MM.1S (cell line): ENCODE results near the gene RPL35.

Source experiments
- DNase-seq: peaks from one replicate; pipeline ENCODE4 v3.0.0-alpha.2; 2015
- H2AFZ ChIP-seq: fragments of 300-600 bp; sonication (generic); 2 replicates; pipeline ENCODE4 v1.6.0; 2016; ENCODE audit warnings: antibody characterized with exemption, low read length
- H3F3A ChIP-seq: fragments of 300-600 bp; sonication (generic); 2 replicates; pipeline ENCODE4 v1.6.1; 2016; ENCODE audit warnings: mild to moderate bottlenecking, antibody characterized with exemption, low read length, moderate library complexity, mixed read lengths; ENCODE audit not compliant: insufficient read depth
- H3K27ac ChIP-seq: fragments of 300-600 bp; sonication (generic); 2 replicates; pipeline ENCODE4 v1.5.1; 2016; ENCODE audit warnings: mild to moderate bottlenecking, low read length
- H3K27me3 ChIP-seq: fragments of 300-600 bp; sonication (generic); replicated peaks from 2 replicates; pipeline ENCODE4 v1.6.0; 2016; ENCODE audit warnings: low read length; ENCODE audit not compliant: insufficient read depth
- H3K36me3 ChIP-seq: fragments of 300-600 bp; sonication (generic); replicated peaks from 2 replicates; pipeline ENCODE4 v1.6.1; 2016; ENCODE audit warnings: mild to moderate bottlenecking, low read length, mixed read lengths; ENCODE audit not compliant: insufficient read depth
- H3K4me1 ChIP-seq: fragments of 300-600 bp; sonication (generic); 2 replicates; pipeline ENCODE4 v1.6.1; 2016; ENCODE audit warnings: low read length, mixed read lengths
- H3K4me2 ChIP-seq: fragments of 300-600 bp; sonication (generic); 2 replicates; pipeline ENCODE4 v1.6.0; 2016; ENCODE audit warnings: low read depth, low read length
- H3K4me3 ChIP-seq: fragments of 300-600 bp; sonication (generic); 2 replicates; pipeline ENCODE4 v1.5.1; 2016; ENCODE audit warnings: low read length, mixed read lengths
- H3K79me2 ChIP-seq: fragments of 300-600 bp; sonication (generic); 2 replicates; pipeline ENCODE4 v1.6.1; 2016; ENCODE audit warnings: mixed run types, low read length, mixed read lengths
- H3K9ac ChIP-seq: fragments of 300-600 bp; sonication (generic); 2 replicates; pipeline ENCODE4 v1.6.1; 2016; ENCODE audit warnings: low read length, mixed read lengths
- H3K9me2 ChIP-seq: fragments of 300-600 bp; sonication (generic); replicated peaks from 2 replicates; pipeline ENCODE4 v1.6.1; 2016; ENCODE audit warnings: mild to moderate bottlenecking, low read length, mixed read lengths; ENCODE audit not compliant: insufficient read depth
- H3K9me3 ChIP-seq: fragments of 300-600 bp; sonication (generic); replicated peaks from 2 replicates; pipeline ENCODE4 v1.6.1; 2016; ENCODE audit warnings: mild to moderate bottlenecking, low read length, mixed read lengths; ENCODE audit not compliant: insufficient read depth
- H4K20me1 ChIP-seq: fragments of 300-600 bp; sonication (generic); 2 replicates; pipeline ENCODE4 v1.6.1; 2016; ENCODE audit warnings: mild to moderate bottlenecking, low read length, moderate library complexity, mixed read lengths; ENCODE audit not compliant: insufficient read depth
- EZH2 ChIP-seq: fragments of 300-600 bp; sonication (generic); optimal IDR thresholded peaks from 2 replicates; pipeline ENCODE3; 2017; ENCODE audit warnings: low read depth, mild to moderate bottlenecking, antibody characterized with exemption, low read length, mixed read lengths
- EZH2phosphoT487 ChIP-seq: fragments of 300-600 bp; sonication (generic); IDR thresholded peaks from 2 replicates; pipeline ENCODE4 v1.6.1; 2018; ENCODE audit warnings: antibody characterized with exemption, low read length
- TF ChIP-seq, protein P1 (sequence below): fragments of 300-600 bp; sonication (generic); IDR thresholded peaks from 2 replicates; pipeline ENCODE4 v1.5.1; 2016; ENCODE audit warnings: antibody characterized with exemption, low read length, mixed read lengths

Gene RPL35

DNA sequence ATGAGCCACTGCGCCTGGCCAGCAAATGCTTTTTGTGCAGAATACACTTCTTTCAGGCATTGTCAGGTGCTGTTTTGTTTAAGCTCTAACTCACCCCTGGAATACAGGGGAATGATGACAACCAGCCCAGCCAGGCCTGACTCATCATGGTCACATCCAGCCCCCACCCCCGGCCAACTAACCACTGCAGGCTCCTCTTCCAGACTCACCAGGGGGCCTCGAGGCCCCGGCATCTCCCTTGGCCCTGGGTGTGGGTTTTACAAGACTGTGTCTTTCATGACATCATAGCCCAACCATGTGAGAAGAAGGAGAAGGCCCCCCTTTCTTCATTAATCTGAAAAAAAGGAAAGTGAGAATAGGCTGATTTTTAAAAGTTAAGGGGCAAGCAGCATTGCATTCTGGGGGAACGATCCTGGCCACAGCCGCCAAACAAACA lies 49.3 kb downstream of the RPL35 start:
- DNase-seq = no peak
- no peak overlapping the region for H3K9ac ChIP-seq

DNA sequence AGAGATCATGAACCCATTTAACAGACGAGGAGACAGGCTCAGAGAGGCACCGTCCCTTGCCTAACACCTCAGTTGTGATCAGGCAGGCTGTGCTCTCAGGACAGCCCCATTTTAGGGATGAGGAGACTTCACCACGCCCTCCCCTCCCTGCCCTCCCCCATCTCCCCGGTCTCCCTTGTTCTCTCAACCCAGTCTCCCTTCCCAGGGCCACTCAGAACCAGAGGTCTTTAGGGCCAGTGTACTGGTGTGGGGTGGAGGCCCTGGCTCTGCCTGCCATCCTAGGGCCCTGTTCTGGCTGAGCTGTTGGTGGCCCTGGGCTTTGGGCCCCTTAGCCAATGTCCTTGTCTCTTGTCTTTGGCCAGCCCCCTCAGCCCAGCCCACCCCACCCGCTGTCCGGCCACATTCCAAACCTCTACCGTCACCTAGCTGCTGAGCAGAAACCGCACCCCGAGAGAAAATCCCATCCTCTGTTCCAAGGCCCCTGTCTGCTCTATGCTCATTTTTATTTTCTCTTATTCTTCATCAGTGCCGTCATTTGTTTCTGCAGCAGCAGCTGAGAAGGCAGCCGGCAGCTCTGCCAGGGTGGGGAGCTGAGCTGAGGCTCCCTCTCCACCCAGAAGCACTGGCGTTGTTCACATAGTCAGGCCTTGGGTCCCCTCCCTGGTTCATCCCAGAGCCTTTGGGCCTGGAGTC lies 50.9 kb downstream of the RPL35 start:
- TF ChIP-seq, protein P1, sequence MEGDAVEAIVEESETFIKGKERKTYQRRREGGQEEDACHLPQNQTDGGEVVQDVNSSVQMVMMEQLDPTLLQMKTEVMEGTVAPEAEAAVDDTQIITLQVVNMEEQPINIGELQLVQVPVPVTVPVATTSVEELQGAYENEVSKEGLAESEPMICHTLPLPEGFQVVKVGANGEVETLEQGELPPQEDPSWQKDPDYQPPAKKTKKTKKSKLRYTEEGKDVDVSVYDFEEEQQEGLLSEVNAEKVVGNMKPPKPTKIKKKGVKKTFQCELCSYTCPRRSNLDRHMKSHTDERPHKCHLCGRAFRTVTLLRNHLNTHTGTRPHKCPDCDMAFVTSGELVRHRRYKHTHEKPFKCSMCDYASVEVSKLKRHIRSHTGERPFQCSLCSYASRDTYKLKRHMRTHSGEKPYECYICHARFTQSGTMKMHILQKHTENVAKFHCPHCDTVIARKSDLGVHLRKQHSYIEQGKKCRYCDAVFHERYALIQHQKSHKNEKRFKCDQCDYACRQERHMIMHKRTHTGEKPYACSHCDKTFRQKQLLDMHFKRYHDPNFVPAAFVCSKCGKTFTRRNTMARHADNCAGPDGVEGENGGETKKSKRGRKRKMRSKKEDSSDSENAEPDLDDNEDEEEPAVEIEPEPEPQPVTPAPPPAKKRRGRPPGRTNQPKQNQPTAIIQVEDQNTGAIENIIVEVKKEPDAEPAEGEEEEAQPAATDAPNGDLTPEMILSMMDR = no peak
- TF ChIP-seq EZH2 = no peak
- TF ChIP-seq EZH2phosphoT487 = no peak
- no peaks in the 10 kb centered on the region for H3F3A ChIP-seq
- no peaks in the 10 kb centered on the region for H3K36me3 ChIP-seq
- DNase-seq = no peak
- H3K4me2 ChIP-seq = no peak overlapping the region
- no peaks in the 10 kb centered on the region for H4K20me1 ChIP-seq
- H3K79me2 ChIP-seq = no peaks in the 10 kb centered on the region
- no peak overlapping the region for H3K27ac ChIP-seq
- H3K9ac ChIP-seq = no peak overlapping the region
- no peaks in the 10 kb centered on the region for H3K9me3 ChIP-seq
- no peaks in the 10 kb centered on the region for H3K9me2 ChIP-seq
- no peaks in the 10 kb centered on the region for H3K4me1 ChIP-seq
- no peak overlapping the region for H2AFZ ChIP-seq
- H3K27me3 ChIP-seq = no peaks in the 10 kb centered on the region
- no peak overlapping the region for H3K4me3 ChIP-seq

More for the DNA sequence above, 49.3 kb downstream of the RPL35 start:
- H3F3A ChIP-seq = no peaks in the 10 kb centered on the region
- no peaks in the 10 kb centered on the region for H3K4me1 ChIP-seq
- H3K4me3 ChIP-seq = no peak overlapping the region
- no peaks in the 10 kb centered on the region for H4K20me1 ChIP-seq
- no peaks in the 10 kb centered on the region for H3K9me2 ChIP-seq
- H3K4me2 ChIP-seq = no peak overlapping the region
- H3K9me3 ChIP-seq = no peaks in the 10 kb centered on the region
- no peak overlapping the region for H3K27ac ChIP-seq
- H3K79me2 ChIP-seq = no peaks in the 10 kb centered on the region
- no peak overlapping the region for H2AFZ ChIP-seq
- H3K27me3 ChIP-seq = no peaks in the 10 kb centered on the region
- H3K36me3 ChIP-seq = no peaks in the 10 kb centered on the region
- TF ChIP-seq, protein P1 = no peak
- TF ChIP-seq EZH2phosphoT487 (no peak), EZH2 (no peak)

DNA sequence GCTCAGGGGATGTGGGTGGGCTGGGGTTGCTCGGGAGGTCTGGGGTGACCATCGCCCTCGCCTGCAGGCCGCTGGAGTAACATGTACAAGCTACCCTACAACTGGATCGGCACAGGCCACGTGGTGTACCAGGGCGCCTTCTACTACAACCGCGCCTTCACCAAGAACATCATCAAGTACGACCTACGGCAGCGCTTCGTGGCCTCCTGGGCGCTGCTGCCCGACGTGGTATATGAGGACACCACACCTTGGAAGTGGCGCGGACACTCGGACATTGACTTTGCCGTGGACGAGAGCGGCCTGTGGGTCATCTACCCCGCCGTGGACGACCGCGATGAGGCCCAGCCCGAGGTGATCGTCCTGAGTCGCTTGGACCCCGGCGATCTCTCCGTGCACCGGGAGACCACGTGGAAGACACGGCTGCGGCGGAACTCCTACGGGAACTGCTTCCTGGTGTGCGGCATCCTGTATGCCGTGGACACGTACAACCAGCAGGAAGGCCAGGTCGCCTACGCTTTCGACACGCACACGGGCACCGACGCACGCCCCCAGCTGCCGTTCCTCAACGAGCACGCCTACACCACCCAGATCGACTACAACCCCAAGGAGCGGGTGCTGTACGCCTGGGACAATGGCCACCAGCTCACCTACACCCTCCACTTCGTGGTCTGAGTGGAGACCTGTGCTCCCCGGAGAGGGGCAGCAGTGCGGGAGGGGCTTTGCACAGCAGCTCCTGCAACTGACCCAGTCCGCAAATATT lies 51.8 kb downstream of the RPL35 start:
- no peak for DNase-seq
- H3K4me3 ChIP-seq = no peak overlapping the region
- no peak overlapping the region for H3K4me2 ChIP-seq
- no peak for TF ChIP-seq EZH2
- TF ChIP-seq EZH2phosphoT487 = no peak
- TF ChIP-seq, protein P1 = no peak
- no peaks in the 10 kb centered on the region for H3K79me2 ChIP-seq
- no peaks in the 10 kb centered on the region for H3K36me3 ChIP-seq
- H3K4me1 ChIP-seq = no peaks in the 10 kb centered on the region
- no peak overlapping the region for H3K27ac ChIP-seq
- H3K9me3 ChIP-seq = no peaks in the 10 kb centered on the region
- H3F3A ChIP-seq = no peaks in the 10 kb centered on the region
- no peaks in the 10 kb centered on the region for H3K27me3 ChIP-seq
- H2AFZ ChIP-seq = no peak overlapping the region
- H4K20me1 ChIP-seq = no peaks in the 10 kb centered on the region
- H3K9ac ChIP-seq = no peak overlapping the region
- H3K9me2 ChIP-seq = no peaks in the 10 kb centered on the region
